ENCODE data around the gene LAMA5. TPM values are rescaled to one million over a fixed set of nuclear protein-coding genes. Genes with fewer than 3 reads are reported as not detected.

The LAMA5 gene
- total and polyA plus RNA-seq, 2 donors = 40.4 to 162 TPM

DNA sequence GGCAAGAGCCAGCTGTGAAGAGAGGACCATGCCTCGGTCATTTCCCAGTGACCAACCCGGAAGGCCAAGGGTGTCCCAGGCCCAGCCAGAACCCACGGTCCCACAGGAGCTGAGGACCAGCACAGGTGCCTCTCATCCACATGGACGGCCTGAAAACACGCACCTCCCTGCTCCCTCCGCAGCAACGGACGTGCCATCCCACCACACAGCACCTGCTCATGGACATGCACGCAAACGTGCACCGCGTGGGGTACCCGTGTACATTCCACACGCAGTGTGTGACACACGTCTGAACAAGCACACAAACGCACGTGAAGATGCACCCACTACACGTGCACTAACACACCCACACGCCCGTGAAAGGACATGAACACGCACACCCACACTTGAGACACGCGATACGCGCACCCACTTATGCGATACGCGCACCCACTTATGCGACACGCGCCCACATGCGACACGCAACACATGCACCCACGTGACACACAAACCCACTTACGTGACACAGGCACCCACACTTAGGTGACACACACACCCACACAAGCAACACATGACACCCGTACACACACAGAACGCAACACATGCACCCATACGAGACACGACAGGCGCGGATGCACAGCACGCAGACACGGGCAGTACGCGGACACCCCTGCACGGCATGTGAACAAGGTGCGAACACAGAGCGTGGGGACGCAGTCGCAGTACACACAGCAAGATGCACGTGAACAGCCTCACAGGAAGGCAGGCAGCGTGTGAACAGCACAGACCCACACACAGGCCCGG, 30.1 kb downstream of the LAMA5 start:
- H3K27ac ChIP-seq (ENCODE audit: low read depth) = no peak overlapping the region
- H3K36me3 ChIP-seq (ENCODE audit: insufficient read depth) = peaks cover 9% of the 10 kb centered on the region
- 93% methylated on average over 53 of the region's 53 CpGs for WGBS
- no peaks in the 10 kb centered on the region for H3K4me1 ChIP-seq (ENCODE audit: insufficient read depth)
- DNase-seq (ENCODE audit: extremely low spot score) = no peak
- H3K4me3 ChIP-seq (ENCODE audit: low read depth, low read length) = no peak overlapping the region

DNA sequence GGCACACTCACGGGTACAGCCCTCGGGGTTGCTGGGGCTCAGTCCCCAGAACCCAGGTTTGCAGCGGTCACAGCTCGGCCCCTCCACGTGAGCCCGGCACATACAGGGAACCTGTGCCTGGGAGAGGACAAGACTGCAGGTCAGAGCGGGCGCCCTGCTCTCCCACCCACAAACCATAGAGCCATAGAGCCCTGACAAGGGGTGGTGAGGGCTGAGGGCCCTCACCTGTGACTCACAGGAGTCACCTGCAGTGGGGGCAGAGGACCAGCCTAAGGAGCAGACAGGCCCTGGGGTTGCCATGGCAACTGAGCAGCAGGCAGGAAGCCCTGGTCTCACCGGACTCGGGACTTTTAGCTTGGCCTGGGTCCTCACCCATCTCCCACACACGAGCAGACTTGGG, 30.8 kb downstream of the LAMA5 start:
- no peak for DNase-seq (ENCODE audit: extremely low spot score)
- H3K36me3 ChIP-seq (ENCODE audit: insufficient read depth) = peaks cover 9% of the 10 kb centered on the region
- no peaks in the 10 kb centered on the region for H3K4me1 ChIP-seq (ENCODE audit: insufficient read depth)
- no peak overlapping the region for H3K27ac ChIP-seq (ENCODE audit: low read depth)
- WGBS = 82% methylated on average over 11 of the region's 11 CpGs
- no peak overlapping the region for H3K4me3 ChIP-seq (ENCODE audit: low read depth, low read length)

DNA sequence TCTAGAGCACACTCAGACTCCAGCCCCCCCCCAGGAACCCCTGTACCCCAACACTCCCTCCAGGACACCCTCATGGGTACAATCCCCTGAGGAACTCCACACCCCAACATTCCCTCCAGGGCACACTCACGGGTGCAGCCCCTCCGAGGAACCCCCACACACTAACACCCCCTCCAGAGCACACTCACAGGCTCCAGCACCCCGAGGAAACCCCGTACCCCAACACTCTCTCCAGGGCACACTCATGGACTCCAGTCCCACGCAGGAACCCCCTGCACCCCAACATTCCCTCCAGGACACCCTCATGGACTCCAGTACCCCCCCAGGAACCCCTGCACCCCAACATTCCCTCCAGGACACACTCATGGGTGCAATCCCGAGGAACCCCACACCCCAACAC, 31.6 kb downstream of the LAMA5 start:
- H3K4me1 ChIP-seq (ENCODE audit: insufficient read depth) = no peaks in the 10 kb centered on the region
- H3K27ac ChIP-seq (ENCODE audit: low read depth) = no peak overlapping the region
- DNase-seq (ENCODE audit: extremely low spot score) = no peak
- peaks cover 9% of the 10 kb centered on the region for H3K36me3 ChIP-seq (ENCODE audit: insufficient read depth)
- no peak overlapping the region for H3K4me3 ChIP-seq (ENCODE audit: low read depth, low read length)
- 85% methylated on average over 6 of the region's 6 CpGs for WGBS

DNA sequence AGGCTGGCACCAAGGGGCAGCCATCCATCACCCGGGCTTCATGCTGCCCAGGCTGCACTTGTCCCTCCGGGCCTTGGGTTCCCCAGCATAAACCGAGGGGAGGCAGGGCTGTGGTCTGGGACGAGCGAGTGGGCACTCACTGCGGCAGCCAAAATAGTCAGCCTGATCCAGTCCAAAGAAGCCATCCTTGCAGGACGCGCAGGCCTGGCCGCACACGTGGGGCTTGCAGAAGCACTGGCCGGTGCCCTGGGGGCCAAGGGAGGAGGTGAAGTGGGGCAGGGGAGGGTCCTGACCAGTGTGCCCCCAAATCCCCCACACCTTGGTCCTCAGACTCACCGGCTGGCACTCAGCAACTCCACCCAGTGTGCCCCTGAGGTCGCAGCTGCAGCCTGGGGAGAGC, 32.2 kb downstream of the LAMA5 start:
- 90% methylated on average over 13 of the region's 13 CpGs for WGBS
- H3K4me3 ChIP-seq (ENCODE audit: low read depth, low read length) = no peak overlapping the region
- no peak for DNase-seq (ENCODE audit: extremely low spot score)
- no peaks in the 10 kb centered on the region for H3K4me1 ChIP-seq (ENCODE audit: insufficient read depth)
- H3K36me3 ChIP-seq (ENCODE audit: insufficient read depth) = peaks cover 9% of the 10 kb centered on the region
- H3K27ac ChIP-seq (ENCODE audit: low read depth) = no peak overlapping the region

DNA sequence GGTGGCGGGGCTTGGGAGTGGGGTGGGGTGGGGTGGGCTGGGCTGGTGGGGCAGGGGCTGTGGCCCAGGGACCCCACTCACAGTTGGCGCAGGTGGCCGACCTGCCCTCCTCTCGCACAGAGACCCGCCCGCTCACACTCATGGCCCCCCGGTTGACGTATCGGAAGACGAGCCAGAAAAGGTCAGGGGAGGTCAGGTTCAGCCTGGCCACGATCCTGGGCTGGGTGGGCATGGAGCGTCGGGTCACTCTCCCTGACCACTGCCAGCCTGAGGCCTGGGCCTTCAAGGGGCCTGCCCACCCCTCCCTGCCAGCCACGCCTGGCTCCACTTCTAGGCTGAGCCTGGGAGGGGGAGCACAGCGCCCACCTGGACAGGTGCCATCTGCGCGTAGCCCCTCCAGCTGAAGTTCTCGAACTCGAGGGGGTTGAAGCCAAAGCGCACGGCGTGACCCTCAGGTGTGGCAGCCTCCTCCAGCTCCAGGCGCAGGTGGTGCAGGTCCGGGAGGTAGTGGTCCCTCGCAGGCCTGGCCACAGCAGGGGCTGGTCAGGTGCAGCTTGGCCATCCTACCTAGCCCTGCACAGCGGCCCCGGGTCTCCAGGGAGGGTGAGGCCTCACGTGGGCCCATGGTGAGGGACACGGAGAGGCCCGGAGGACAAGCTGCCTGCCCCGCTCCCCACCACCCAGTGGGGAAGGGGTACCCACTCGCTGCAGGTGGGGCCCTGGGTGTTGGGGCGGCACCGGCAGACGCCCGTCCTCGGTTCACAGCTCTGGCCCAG, 33.1 kb downstream of the LAMA5 start:
- Histone ChIP-seq H3K36me3 (ENCODE audit: insufficient read depth) (peaks cover 11% of the 10 kb centered on the region), H3K4me1 (ENCODE audit: insufficient read depth) (no peaks in the 10 kb centered on the region), H3K4me3 (ENCODE audit: low read depth, low read length) (no peak overlapping the region), H3K27ac (ENCODE audit: low read depth) (no peak overlapping the region)
- DNase-seq (ENCODE audit: extremely low spot score) = no peak
- 90% methylated on average over 37 of the region's 37 CpGs for WGBS

- WGBS = 90% methylated on average over 34 of the region's 34 CpGs
- Histone ChIP-seq H3K27ac (ENCODE audit: low read depth) (no peak overlapping the region), H3K4me1 (ENCODE audit: insufficient read depth) (no peaks in the 10 kb centered on the region), H3K36me3 (ENCODE audit: insufficient read depth) (peaks cover 11% of the 10 kb centered on the region), H3K4me3 (ENCODE audit: low read depth, low read length) (no peak overlapping the region)
- no peak for DNase-seq (ENCODE audit: extremely low spot score)
Measured at GRCh38 chr20:62332989-62333819, 33.9 kb downstream of the LAMA5 start.

DNA sequence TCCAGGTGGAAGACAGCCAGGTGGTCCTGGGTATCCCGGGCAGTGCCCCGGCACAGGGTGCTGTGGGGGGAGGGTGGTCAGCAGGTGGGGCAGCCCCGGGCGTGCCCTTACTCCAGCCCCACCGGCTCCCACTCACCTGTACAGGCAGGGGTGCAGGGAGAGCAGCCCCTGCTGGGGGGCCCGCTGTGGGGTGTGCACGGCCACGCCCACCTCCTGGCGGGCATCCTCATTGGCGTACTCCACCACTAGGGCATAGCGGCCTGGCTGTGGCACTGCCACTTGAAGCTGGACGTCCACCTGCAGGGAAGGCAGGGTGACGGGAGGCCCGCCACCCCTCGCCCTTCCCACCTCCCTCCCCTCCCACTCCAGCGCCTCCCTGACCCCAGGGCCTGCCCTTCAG, 34.7 kb downstream of the LAMA5 start:
- WGBS = 89% methylated on average over 16 of the region's 16 CpGs
- Histone ChIP-seq H3K36me3 (ENCODE audit: insufficient read depth) (peaks cover 11% of the 10 kb centered on the region), H3K27ac (ENCODE audit: low read depth) (no peak overlapping the region), H3K4me3 (ENCODE audit: low read depth, low read length) (no peak overlapping the region), H3K4me1 (ENCODE audit: insufficient read depth) (no peaks in the 10 kb centered on the region)
- no peak for DNase-seq (ENCODE audit: extremely low spot score)

GRCh38 chr20:62331347-62331746, 35.8 kb downstream of the LAMA5 start:
- no peak for DNase-seq (ENCODE audit: extremely low spot score)
- 90% methylated on average over 19 of the region's 19 CpGs for WGBS
- Histone ChIP-seq H3K4me3 (ENCODE audit: low read depth, low read length) (no peak overlapping the region), H3K36me3 (ENCODE audit: insufficient read depth) (peaks cover 10% of the 10 kb centered on the region), H3K27ac (ENCODE audit: low read depth) (no peak overlapping the region), H3K4me1 (ENCODE audit: insufficient read depth) (no peaks in the 10 kb centered on the region)

- H3K27ac ChIP-seq (ENCODE audit: low read depth) = no peak overlapping the region
- no peak overlapping the region for H3K4me3 ChIP-seq (ENCODE audit: low read depth, low read length)
- no peak for DNase-seq (ENCODE audit: extremely low spot score)
- no peaks in the 10 kb centered on the region for H3K4me1 ChIP-seq (ENCODE audit: insufficient read depth)
- WGBS = 89% methylated on average over 46 of the region's 46 CpGs
- H3K36me3 ChIP-seq (ENCODE audit: insufficient read depth) = peaks cover 11% of the 10 kb centered on the region
Measured at GRCh38 chr20:62330576-62331317, 36.4 kb downstream of the LAMA5 start.

- peaks cover 13% of the 10 kb centered on the region for H3K36me3 ChIP-seq (ENCODE audit: insufficient read depth)
- 93% methylated on average over 37 of the region's 37 CpGs for WGBS
- H3K4me1 ChIP-seq (ENCODE audit: insufficient read depth) = no peaks in the 10 kb centered on the region
- no peak overlapping the region for H3K27ac ChIP-seq (ENCODE audit: low read depth)
- no peak for DNase-seq (ENCODE audit: extremely low spot score)
- H3K4me3 ChIP-seq (ENCODE audit: low read depth, low read length) = no peak overlapping the region
Measured at GRCh38 chr20:62329389-62330377, 37.4 kb downstream of the LAMA5 start.

DNA sequence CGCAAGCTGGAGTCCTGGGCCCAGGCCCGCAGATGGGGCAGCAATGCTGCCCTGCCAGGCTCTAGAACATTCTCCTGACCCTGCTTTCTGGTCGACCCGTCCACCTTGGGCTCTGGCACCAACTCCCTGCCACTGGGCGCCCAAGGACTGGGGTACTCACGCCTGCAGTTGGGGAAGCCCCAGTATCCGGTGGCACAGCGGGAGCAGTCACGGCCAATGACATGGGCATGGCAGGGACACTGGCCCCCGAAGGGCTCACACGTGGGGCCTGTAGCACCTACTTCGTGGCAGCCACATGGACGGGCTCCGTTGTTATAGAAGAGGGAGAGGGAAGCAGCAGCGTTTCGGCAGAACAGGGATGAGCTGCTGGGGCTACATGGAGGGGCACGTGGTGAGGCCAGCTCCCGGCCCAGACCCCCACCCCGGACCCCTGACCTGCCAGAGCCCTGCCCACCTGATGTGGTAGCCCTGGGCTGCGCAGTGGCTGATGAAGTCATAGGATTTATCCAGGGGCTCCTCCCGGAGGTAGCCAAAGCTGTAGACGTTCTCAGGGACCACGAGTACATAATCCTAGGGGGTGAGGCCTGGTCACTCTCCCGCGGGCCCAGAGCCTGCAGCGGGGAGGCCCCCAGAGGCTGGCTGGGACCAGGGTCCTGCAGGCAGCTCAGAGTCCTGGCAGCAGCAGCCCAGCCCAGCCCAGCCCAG, 38.3 kb downstream of the LAMA5 start:
- H3K36me3 ChIP-seq (ENCODE audit: insufficient read depth) = peaks cover 10% of the 10 kb centered on the region
- DNase-seq (ENCODE audit: extremely low spot score) = no peak
- WGBS = 86% methylated on average over 26 of the region's 26 CpGs
- H3K27ac ChIP-seq (ENCODE audit: low read depth) = no peak overlapping the region
- no peak overlapping the region for H3K4me3 ChIP-seq (ENCODE audit: low read depth, low read length)
- no peaks in the 10 kb centered on the region for H3K4me1 ChIP-seq (ENCODE audit: insufficient read depth)

All from urinary bladder (tissue), 4 donors.